Activated CD4-positive, CD25-positive, alpha-beta regulatory T cell (primary cell): ENCODE results near the gene ULK1.
A peak's percentile ranks its signal among the peaks of the same experiment; 100 is the strongest.
"Not testable (repeated sequence)": the region's sequence is repeated elsewhere in the genome, so short reads cannot be mapped to it uniquely, and the experiment has no call there.

ENCODE experiments used
- DNase-seq, 4 experiments: peaks; one replicate each; lab custom pipeline; 2025; lab: John Stamatoyannopoulos, UW

ULK1 gene

DNA sequence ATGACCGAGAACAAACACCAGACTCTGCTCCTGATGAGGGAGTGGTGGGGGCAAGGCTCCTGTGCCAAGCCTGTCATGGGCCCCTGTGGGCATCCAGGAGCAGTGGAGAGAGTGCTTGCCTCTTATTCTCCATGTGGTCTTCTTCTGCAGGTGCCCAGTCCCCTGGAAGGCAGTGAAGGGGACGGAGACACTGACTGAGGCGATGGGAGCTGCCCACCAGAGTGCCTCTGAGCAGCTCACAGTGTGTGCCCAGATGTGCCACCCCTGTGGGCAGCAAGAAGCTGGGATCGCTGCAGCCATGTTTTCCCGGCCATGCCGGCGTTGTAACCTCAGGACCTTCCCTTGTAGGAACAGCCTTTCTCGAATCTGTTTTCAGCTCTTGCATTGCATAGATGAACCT lies 49.0 kb downstream of the ULK1 start:
- no peak for DNase-seq

DNA sequence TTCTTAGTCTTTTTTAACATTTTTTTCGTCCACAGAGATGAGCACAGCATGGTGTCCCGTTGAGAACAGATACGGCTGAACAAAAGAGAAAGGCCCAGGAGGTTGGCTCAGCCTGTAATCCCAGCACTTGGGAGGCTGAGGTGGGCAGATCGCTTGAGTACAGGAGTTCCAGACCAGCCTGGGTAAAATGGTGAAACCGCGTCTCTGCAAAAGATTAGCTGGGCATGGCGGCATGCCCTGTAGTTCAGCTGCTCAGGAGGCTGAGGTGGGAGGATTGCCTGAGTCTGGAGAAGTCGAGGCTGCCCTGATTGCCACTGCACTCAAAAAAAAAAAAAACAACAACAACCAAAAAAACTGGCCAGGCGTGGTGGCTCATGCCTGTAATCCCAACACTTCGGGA lies 49.5 kb downstream of the ULK1 start:
- no peak for DNase-seq

DNA sequence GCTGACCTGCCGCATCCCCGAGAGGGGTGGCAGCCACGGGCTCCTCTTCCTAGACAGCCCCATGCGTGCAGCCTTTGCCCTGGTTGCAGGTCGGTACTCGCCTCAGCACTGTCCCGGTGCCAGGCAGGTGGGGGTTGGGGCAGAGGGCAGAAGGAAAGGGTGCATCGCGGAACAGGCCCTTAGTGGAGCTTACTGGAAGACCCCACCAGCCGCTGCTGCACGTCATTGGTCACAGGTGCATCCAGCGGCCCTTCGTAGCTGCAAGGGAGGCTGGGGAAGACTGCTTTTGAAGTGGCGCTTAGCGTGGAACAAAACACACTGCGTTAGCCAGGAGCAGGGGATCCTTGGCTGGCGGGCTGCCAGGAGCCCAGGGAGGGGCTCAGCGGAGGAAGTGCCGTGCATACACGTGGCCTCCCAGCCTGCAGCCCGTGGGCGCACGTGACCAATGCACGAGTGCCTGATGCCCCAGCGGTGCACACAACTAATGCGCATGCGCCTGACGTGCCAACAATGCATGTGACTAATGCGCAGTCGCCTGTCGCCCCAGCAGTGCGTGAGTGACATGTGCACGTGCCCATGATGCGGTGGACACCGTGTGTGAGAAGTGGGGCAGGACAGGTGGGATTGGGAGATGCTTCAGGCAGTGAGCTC lies 50.3 kb downstream of the ULK1 start:
- DNase-seq, result no peak

DNA sequence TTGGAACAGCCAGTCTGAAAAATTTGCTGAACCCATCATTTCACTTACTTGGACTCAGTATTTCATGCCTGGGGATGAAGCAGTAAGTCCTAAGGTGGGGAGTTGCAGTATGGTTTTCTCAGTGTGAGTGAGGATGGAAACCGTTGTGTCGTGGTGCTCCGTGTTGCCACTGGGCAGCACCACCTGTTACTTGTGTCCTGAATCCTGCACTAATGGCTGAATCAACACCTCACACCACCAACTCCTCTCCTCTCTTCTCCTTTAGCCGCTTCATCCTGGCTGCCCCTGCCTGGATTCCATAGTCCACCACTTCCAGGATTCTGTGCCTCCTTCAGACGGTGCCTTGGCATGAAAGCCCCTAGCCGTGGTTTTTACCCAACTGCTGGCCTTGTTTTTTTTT lies 52.3 kb downstream of the ULK1 start:
- no peak for DNase-seq

DNA sequence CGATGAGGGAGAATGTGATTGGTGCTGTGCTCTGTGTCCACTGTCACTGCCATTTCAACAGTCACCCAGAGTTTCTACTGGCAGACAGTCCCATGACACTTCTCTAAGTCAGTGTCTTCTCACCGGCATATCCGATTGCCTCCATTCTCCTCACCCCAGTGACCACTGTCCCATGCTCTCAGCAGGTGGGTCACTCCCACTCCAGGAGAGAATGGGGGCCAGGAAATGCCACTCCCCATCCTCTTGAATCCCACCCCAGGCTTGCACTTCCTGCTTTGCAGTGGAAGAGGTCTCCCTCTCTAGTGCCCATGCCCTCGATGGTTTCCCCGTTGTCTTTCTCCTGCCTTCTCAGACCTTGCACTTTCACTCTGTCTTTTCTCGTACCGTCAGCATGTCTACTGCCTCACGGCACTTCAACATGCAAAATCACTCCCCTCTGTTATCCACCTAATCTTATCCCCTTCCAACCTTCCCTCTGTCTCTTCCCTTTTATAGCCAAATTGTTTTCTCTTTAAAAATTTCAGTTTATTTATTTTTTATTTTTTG lies 53.1 kb downstream of the ULK1 start:
- DNase-seq, result no peak

DNA sequence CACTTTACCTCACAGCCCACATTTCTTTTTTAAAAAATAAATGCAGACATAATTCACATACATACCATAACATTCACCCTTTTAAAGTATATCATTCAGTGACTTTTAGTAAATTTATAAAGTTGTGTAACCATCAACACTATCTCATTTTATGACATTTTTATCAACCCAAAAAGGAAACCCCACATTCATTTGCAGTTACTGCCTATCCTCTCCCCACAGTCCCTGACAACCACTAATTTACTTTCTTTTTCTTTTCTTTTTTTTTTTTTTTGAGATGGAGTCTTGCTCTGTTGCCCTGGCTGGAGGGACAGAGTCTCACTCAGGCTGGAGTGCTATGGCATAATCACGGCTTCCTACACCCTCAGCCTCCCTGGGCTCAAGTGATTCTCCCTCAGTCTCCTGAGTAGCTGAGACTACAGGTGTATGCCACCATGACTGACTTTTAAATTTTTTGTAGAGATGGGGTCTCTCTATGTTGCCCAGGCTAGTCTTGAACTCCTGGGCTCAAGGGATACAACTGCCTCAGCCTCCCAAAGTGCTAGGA lies 53.8 kb downstream of the ULK1 start:
- no peak for DNase-seq

DNA sequence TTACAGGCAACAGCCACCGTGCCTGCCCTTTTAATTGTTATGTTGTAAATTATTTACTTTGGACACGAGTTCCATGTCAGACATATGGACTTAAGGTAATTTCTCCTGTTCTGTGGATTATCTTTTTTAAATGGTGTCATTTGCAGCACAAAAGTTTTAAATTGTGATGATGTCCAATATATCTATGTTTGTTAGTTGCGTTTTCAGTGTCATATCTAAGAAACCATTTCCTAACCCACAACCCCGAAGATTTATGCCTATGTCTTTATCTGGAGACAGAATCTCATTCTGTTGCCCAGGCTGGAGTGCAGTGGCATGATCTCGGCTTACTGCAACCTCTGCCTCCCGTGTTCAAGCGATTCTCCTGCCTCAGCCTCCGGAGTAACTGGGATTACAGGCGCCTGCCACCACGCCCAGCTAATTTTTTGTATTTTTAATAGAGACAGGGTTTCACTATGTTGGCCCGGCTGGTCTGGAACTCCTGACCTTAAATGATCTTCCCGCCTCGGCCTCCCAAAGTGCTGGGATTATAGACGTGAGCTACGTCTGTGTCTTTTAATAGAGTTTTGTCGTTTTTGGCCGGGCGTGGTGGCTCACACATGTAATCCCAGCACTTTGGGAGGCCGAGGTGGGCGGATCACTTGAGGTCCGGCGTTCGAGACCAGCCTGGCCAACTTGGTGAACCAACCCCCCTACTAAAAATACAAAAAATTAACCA lies 54.5 kb downstream of the ULK1 start:
- DNase-seq, result not testable (repeated sequence)

DNA sequence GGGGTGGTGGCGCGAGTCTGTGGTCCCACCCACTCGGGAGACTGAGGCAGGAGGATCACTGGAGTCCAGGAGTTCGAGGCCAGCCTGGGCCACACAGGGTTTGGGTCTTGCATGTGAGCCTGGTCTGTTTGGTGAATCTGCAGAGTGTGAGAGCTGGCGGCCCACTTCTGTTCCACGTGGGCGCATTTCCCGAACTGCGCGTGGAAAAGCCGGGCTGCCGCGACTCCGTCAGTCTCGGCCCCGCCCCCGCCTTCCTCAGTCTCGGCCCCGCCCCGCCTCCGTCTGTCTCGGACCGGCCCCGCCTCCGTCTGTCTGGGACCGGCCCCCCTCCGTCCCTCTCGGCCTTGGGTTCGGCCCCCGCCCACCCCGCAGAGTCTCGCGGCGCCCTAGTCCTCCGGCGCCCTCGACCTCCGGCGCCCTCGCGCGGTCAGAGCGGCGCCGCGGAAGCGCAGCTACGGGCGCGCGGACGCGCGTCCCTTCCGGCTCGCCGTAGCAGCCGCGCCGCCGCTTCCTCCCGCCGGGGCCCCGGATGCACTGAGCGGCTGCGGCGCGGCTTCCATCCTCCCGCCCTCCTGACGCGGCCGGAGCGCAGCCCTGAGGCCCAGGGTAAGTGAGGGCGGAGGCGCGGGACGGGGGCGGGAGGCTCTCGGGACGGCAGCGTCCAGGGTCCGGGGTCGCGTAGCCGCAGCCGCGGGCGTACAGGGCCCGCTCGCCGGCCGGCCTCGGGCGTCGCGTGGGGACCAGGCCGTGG lies 55.2 kb downstream of the ULK1 start, which contains the start of gene EP400:
Gene EP400 (plus strand): TSS at position 512 of the 751 bp plus-strand sequence. CDS start 10,678 bp downstream, outside the sequence.
- DNase-seq, result peak; percentile 85 to 94 (median 88)

DNA sequence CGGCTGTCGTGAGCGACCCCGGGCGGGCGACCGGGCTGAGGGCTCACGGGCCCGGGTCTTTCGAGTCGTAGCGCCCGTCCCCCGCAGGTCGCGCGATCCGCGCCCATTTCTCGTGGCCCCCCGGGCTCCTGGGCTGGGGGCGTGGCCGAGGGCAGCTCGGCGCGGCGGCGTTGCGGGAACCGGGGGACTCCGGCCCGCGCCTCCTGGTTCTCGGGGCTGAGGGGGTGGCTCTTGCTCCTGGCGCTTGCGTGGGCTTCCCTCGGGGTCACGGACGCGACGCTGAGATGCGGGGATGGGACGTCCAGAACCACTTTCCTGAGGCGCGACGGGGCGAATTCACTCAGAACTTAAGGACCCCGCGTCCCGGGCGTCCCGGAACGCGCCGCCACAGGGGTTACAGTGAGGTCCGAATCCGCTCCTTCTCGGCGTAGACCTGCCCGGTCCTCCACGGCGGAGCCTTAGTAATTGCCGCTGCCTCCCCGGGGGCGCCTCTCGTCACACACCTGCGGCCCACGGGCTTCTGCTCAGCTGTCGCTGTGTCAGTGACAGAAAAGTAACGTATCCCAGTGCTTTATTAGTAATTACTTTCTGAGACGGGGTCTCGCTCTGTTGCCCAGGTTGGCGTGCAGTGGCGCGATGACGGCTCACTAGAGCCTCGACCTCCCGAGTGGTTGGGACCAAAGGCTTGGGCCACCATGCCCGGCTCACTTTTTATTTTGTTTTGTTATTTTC lies 55.9 kb downstream of the ULK1 start:
- DNase-seq, result no peak

DNA sequence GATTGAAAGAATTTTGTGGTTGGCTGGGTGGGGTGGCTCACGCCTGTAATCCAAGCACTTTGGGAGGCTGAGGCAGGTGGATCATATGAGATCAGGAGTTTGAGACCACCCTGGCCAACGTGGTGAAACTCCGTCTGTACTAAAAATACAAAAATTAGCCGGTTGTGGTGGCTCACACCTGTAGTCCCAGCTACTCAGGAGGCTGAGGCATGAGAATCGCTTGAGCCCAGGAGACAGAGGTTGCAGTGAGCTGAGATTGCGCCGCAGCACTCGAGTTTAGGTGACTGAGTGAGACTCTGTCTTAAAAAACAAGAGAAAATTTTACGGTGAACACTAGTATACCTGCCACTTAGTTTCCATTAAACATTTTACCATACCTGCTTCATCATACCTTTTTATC lies 59.4 kb downstream of the ULK1 start:
- not testable (repeated sequence) for DNase-seq

DNA sequence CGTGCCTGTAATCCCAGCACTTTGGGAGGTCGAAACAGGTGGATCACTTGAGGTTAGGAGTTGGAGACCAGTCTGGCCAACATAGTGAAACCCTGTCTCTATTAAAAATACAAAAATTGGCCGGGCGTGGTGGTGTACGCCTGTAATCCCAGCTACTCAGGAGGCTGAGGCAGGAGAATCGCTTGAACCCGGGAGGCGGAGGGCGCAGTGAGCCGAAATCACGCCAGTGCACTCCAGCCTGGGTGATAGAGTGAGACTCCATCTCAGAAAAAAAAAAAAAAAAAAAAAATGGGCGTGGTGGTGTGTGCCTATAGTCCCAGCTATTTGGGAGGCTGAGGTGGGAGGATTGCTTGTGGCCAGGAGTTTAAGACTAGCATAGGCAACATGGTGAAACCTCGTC lies 60.0 kb downstream of the ULK1 start:
- DNase-seq, result not testable (repeated sequence)

DNA sequence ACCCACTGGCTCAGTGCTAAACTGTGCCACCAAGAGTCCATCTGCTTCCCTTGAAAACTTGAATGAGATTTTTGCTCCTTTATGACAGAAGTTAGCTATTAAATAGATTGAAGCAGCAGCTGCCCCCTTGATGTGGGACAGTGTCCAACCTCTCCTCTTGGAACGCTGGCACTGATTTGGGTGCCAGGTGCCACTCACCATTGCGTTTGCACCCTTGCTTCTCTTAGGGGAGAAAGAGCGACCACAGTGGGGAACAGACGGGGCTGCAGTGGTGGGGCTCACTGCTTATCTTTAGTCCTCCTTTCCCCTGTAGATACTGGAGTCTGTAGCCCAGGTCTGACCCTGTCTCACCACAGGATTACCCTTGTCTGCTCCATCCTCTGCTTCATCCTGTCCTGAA lies 64.7 kb downstream of the ULK1 start:
- DNase-seq, result no peak

DNA sequence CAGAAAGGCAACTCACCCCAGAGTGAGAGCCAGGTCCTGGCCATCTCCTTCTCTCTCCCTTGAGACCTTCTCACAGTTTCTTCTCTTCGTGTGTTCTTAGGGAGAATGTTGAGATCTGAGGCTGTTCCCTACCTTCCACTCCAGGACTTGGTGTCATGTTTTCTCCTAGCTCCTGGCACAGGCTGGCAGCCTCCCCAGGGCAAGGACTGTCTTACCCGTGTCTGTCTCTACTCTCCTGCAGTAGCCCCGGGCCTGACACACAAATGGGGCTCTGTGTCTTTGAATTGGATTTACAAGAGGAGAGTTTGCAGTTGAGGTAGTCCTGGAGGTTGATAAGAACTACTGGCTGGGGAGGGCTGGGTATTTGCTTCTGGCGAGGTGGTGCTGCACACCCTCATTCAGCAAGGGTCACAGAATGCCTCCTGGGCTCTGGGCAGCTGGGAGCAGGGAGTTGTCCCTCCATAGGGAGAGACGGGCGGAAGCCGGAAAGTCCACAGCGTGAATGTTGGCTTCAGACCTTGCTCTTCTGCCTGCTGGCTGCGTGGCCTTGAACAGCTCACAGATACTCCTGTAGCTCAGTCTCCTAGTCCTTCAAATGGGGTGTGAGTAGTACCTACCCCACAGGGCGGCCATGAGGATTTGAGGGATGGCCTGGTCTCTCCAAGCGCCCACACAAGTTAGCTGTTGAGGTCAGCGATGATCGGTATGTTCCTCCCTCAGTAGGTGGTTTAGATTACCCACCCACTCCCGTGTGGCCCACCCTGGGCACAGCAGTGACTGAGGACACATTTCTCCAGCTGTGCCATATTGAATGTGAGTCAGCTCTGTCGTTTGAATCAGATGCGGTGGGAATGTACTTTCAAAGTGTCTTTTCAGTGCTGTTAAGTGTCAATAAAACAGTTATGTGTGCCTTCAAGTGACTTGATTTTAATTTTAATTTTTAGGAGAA lies 65.5 kb downstream of the ULK1 start:
- no peak for DNase-seq

DNA sequence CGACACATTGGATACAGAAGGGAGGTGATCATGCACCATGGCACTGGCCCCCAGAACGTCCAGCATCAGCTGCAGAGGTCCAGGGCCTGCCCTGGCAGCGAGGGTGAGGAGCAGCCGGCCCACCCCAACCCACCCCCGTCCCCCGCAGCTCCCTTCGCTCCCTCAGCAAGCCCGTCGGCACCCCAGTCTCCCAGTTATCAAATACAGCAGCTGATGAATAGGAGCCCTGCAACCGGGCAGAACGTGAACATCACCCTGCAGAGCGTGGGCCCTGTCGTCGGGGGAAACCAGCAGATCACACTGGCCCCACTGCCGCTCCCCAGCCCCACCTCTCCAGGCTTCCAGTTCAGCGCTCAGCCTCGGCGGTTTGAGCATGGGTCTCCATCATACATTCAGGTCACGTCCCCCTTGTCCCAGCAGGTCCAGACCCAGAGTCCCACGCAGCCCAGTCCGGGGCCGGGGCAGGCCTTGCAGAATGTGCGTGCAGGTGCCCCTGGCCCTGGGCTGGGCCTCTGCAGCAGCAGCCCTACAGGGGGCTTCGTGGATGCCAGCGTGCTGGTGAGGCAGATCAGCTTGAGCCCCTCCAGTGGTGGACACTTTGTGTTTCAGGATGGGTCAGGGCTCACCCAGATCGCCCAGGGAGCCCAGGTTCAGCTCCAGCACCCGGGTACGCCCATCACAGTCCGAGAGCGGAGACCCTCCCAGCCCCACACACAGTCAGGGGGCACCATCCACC lies 66.3 kb downstream of the ULK1 start:
- DNase-seq, result not testable (repeated sequence)

DNA sequence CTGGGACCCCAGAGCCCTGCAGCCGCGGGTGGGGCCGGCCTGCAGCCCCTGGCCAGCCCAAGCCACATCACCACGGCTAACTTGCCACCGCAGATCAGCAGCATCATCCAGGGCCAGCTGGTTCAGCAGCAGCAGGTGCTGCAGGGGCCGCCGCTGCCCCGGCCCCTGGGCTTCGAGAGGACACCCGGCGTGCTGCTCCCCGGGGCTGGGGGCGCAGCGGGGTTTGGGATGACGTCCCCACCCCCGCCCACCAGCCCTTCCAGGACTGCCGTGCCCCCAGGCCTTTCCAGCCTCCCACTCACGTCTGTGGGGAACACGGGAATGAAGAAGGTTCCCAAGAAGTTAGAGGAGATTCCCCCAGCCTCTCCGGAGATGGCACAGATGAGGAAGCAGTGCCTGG lies 66.9 kb downstream of the ULK1 start:
- not testable (repeated sequence) for DNase-seq

DNA sequence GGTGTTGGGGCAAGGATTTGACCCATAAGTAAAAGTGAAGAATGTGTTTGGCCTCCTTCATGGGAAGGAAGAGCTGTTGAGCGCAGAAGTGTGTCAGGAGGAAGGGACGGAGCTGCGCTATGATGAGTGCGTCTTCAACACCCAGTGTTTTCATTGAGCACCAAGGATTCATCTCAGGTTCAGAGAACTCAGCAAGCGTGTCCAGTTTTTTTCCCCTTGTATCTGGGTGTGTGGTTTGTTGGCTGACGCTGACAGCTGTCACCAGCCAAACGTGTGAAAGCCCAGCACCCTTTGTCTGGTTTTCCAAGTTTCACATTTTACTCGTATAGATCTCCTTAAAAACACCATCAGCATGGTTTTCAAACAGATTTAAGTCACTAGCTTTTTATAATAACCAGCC lies 67.6 kb downstream of the ULK1 start:
- no peak for DNase-seq

DNA sequence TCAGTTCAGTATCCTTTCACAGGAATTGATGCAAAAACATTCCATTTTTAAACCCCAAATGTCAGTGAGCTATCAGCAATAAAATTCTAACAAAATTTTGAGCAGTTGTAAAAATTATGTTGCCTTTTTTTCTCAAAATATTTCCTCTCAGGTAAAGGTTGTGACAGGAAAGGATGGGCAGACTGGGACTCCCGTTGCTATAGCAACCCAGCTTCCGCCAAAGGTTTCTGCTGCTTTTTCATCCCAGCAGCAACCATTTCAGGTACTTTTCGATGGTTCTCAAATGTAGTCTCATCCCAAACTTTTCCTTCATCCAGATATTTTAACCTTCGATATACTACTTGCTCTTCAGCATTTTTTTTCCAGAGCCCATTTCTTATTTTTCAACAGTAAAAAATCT lies 69.0 kb downstream of the ULK1 start:
- DNase-seq, result no peak

DNA sequence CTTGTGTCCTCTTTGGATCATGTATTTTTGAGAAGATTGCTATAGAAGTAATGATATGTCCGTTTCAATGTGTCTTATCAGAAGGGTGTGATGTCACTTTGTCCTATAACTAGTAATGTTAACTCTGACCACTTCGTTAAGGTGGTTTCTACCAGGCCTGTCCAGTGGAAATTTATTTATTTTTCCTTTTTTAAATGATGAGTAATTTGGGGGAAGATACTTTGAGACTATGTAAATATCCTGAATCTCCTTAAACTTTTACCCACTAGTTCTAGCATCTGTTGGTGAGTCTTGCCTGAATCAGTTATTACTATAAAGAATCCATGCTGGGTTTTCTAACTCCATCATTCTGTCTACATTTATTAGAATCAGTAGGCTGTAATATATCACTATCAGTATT lies 70.7 kb downstream of the ULK1 start:
- no peak for DNase-seq

DNA sequence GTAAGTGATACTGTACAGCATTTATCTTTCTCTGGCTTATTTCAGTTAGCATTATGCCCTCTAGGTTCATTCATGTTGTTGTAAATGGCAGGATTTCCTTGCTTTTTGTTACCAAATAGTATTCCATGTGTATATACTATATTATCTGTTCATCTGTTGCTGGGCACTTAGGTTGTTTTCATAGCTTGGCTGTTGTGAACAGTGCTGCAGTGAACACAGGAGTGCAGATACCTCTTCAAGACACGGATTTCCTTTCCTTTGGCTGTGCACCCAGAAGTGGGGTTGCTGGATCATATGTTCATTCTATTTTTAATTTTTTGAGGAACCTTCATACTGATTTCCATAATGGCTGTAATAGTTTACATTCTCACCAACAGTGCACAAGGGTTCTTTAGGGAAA lies 76.8 kb downstream of the ULK1 start:
- DNase-seq, result no peak
